Esophagus squamous epithelium (tissue), 5 donors: ENCODE results near the gene LBHD1. TPM values are rescaled to one million over a fixed set of nuclear protein-coding genes. Genes with fewer than 3 reads are reported as not detected.

Source experiments
- DNase-seq: peaks from one replicate; lab custom pipeline; 2025; lab: John Stamatoyannopoulos, UW
- H3K27ac ChIP-seq, 4 donors: fragments of 200-600 bp; sonication (generic); one replicate each; pipeline ENCODE4 v1.5.1; 2016 to 2019; ENCODE audit warnings: mild to moderate bottlenecking in 1 of 4
- H3K27me3 ChIP-seq, 4 donors: fragments of 200-600 bp; sonication (generic); 1 replicate in 3 of 4; 2 replicates in 1 of 4; pipeline versions ENCODE4 v1.5.1 to v1.6.0; 2017 to 2021; ENCODE audit warnings: antibody characterized with exemption in 1 of 4
- H3K36me3 ChIP-seq, 3 donors: fragments of 200-600 bp; sonication (generic); one replicate each; pipeline ENCODE4 v1.5.1; 2016 to 2019
- H3K4me1 ChIP-seq, 3 donors: fragments of 200-600 bp; sonication (generic); one replicate each; pipeline ENCODE4 v1.5.1; 2017 to 2019
- H3K4me3 ChIP-seq, 4 donors: fragments of 200-600 bp; sonication (generic); 1 replicate in 3 of 4; 2 replicates in 1 of 4; pipeline ENCODE4 v1.5.1; 2016 to 2019; ENCODE audit warnings: mild to moderate bottlenecking in 2 of 4, moderate library complexity in 1 of 4
- H3K9me3 ChIP-seq, 3 donors: fragments of 200-600 bp; sonication (generic); one replicate each; pipeline ENCODE4 v1.5.1; 2016 to 2019
- POLR2A ChIP-seq, 4 donors: fragments of 450-650 bp; IDR thresholded peaks; one replicate each; pipeline ENCODE4 v1.6.1; 2017; ENCODE audit warnings: antibody characterized with exemption in 4 of 4, mild to moderate bottlenecking in 4 of 4, moderate library complexity in 3 of 4
- WGBS, 2 donors: methylation state at CpG; one replicate each; pipeline ENCODE4 v1.1.5; 2018; 5-methylcytosine and 5-hydroxymethylcytosine counted together
- intact Hi-C: fragments of 100-400 bp; cut with DNase I; formaldehyde crosslinking; loops from one replicate; pipeline ENCODE4 v1.15.0; 2022
- total RNA-seq, 4 donors: library from RNA; depleted of rRNA; stranded (reverse); fragments of >200 nt; gene quantifications; one replicate each; pipeline ENCODE4 v1.1.0, GENCODE V29; 2016
- TF ChIP-seq, protein P1 (sequence below), 6 experiments: fragments of 450-650 bp in 4 of 6; fragments of 200-600 bp in 2 of 6; sonication (generic) in 2 of 6; IDR thresholded peaks; one replicate each; pipeline ENCODE4 v1.5.1; 2016 to 2019; ENCODE audit warnings: antibody characterized with exemption in 6 of 6, mild to moderate bottlenecking in 4 of 6, moderate library complexity in 4 of 6
- donor health status: DM: yes; HTN: yes; CAD: no.

Gene LBHD1
- total RNA-seq, 4 donors from 2014 or later, result 1.8 to 3.6 (median 2.5) TPM

- Histone ChIP-seq H3K36me3 (peaks cover 0 to 59% (median 30%) of the 10 kb centered on the region in 3 donors), H3K9me3 (no peaks in the 10 kb centered on the region), H3K27ac (peak overlapping the region in 1 of 4 donors; percentile 96), H3K4me3 (no peak overlapping the region), H3K27me3 (no peaks in the 10 kb centered on the region), H3K4me1 (peaks cover 28 to 58% (median 32%) of the 10 kb centered on the region in 3 donors)
- TF ChIP-seq, protein P1, sequence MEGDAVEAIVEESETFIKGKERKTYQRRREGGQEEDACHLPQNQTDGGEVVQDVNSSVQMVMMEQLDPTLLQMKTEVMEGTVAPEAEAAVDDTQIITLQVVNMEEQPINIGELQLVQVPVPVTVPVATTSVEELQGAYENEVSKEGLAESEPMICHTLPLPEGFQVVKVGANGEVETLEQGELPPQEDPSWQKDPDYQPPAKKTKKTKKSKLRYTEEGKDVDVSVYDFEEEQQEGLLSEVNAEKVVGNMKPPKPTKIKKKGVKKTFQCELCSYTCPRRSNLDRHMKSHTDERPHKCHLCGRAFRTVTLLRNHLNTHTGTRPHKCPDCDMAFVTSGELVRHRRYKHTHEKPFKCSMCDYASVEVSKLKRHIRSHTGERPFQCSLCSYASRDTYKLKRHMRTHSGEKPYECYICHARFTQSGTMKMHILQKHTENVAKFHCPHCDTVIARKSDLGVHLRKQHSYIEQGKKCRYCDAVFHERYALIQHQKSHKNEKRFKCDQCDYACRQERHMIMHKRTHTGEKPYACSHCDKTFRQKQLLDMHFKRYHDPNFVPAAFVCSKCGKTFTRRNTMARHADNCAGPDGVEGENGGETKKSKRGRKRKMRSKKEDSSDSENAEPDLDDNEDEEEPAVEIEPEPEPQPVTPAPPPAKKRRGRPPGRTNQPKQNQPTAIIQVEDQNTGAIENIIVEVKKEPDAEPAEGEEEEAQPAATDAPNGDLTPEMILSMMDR (IDR thresholded peaks at IDR 0.05), result no peak
- no peak for TF ChIP-seq POLR2A (IDR thresholded peaks at IDR 0.05)
- intact Hi-C loops, result no loop called here
- WGBS, 2 donors, result 83% methylated on average over 4 of the region's 6 CpGs; no CpG with 5 or more reads in 1 of the 2 donors
- no peak for DNase-seq
Measured at GRCh38 chr11:62647609-62648005, 24.5 kb downstream of the LBHD1 start.

DNA sequence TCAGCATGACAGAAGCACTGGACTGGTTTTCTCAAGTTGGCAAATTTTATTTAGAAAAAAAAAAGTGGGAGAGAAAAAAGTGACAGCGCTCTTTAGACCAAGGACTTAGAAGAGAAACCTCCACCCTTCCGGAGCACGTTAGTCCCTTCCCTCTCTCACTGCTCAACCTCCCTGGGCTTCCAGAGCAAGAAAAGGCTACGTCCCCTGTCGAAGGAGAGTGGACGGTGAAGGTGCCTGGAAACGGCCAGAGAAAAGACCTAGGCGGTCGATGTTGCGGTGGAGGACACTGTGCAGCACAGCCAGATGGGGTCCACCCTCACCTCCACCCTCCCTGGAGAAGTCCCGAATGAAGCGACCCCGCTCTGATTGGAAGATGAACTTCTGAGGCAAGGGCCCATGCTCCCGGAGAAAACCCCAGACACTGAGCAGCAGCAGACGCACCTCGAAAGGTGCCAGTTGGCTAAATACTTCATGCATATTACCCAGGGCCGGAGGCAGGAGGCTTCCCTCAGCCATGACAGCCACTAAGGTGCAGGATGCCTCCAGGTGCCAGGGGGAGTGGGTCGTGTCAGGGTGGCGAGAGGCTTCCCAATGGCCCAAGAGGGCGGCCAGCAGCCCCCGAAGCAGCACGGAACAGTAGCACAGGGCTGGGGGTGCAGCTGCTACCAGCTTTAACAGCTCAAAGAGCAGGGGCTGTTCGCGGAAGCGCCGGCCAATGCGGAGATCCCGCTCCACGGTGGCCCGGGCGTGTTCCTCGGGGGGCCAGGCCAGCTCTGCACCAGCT is 25.1 kb downstream of the LBHD1 start:
- WGBS, 2 donors, result 8 to 57% methylated on average over 5 to 8 of the region's 32 CpGs
- Histone ChIP-seq H3K4me1 (peaks cover 23 to 53% (median 27%) of the 10 kb centered on the region in 3 donors), H3K4me3 (peak overlapping the region in 2 of 4 donors; percentile 76 to 96), H3K27me3 (no peaks in the 10 kb centered on the region), H3K27ac (peak overlapping the region in 3 of 4 donors; percentile 92 to 96 (median 94)), H3K36me3 (peaks cover 0 to 65% (median 30%) of the 10 kb centered on the region in 3 donors), H3K9me3 (no peaks in the 10 kb centered on the region)
- intact Hi-C loops, result no loop called here
- DNase-seq, result no peak
- TF ChIP-seq, protein P1 (IDR thresholded peaks at IDR 0.05), result no peak
- TF ChIP-seq POLR2A (IDR thresholded peaks at IDR 0.05), result no peak

GRCh38 chr11:62645946-62646824 is 25.9 kb downstream of the LBHD1 start, which contains the start of gene GANAB:
Gene GANAB (minus strand): TSS chr11:62646613. CDS start chr11:62646599, 14 bp downstream.
- Histone ChIP-seq H3K27ac (peak within 1 kb of the TSS; percentile 92 to 96 (median 94)), H3K27me3 (no peaks in the 10 kb centered on the region), H3K4me3 (peak within 1 kb of the TSS; percentile 76 to 96 (median 94)), H3K9me3 (no peaks in the 10 kb centered on the region), H3K36me3 (peaks cover 0 to 67% (median 30%) of the 10 kb centered on the region in 3 donors), H3K4me1 (peaks cover 18 to 44% (median 20%) of the 10 kb centered on the region in 3 donors)
- 0% methylated on average over 11 to 37 of the region's 73 CpGs for WGBS, 2 donors
- DNase-seq, result peak; percentile 98
- intact Hi-C loops, result no loop called here
- peak in 3 of 4 donors; percentile 71 to 82 (median 74) for TF ChIP-seq POLR2A (IDR thresholded peaks at IDR 0.05)
- TF ChIP-seq, protein P1 (IDR thresholded peaks at IDR 0.05), result no peak

DNA sequence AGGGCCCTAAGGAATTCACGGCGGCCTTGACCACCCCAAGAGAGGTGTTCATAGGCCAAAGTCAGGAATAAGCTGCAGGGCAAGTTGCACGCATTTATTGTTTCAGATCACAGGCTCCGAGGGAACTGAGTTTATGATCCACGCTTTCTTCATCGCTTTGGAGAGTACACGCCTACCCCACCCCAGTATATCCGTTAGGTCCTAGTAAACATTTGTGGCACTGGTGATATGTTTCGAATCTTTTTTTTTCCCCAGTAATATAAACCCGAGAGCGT is 26.5 kb downstream of the LBHD1 start:
- no peaks in the 10 kb centered on the region for H3K9me3 ChIP-seq
- peak overlapping the region; percentile 76 to 96 (median 94) for H3K4me3 ChIP-seq
- no peaks in the 10 kb centered on the region for H3K27me3 ChIP-seq
- no peak for DNase-seq
- H3K4me1 ChIP-seq, result peaks cover 18 to 39% (median 20%) of the 10 kb centered on the region in 3 donors
- intact Hi-C loops, result no loop called here
- TF ChIP-seq, protein P1 (IDR thresholded peaks at IDR 0.05), result no peak
- no peak for TF ChIP-seq POLR2A (IDR thresholded peaks at IDR 0.05)
- peaks cover 0 to 67% (median 30%) of the 10 kb centered on the region in 3 donors for H3K36me3 ChIP-seq
- H3K27ac ChIP-seq, result peak overlapping the region; percentile 92 to 96 (median 94)
- 13 to 15% methylated on average over 11 of the region's 11 CpGs for WGBS, 2 donors
